ENCODE results near the gene LRRC2. TPM values are rescaled to one million over a fixed set of nuclear protein-coding genes. Genes with fewer than 3 reads are reported as not detected.

The LRRC2 gene
- total and polyA plus RNA-seq, 2 of the 13 experiments (the other 11 are each of a cell fraction or from before 2014, with no cell fraction given) = 0.27 to 0.58 TPM

DNA sequence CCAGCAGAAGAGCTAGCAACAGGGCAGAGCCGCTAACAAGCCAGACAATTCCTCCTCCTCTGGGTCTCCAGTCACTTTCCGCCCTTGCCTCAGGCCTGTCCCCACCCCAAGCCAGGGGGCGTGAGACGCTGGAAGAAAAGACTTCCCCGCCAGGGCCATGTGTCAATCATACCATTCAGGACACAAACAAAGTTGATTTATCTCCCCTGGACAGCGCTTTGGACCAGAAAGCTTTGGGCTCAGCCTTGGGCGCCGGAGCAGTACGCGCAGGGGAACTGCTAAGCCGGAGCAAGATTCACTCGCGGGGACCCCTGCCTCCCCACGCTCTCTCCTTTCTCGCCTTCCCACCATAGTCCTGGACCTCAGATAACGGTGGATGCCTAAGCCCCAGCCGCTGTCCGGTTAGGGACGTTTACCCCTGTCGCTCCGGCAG, 479 bp downstream of the LRRC2 start (continued):
- TF ChIP-seq, protein P1, sequence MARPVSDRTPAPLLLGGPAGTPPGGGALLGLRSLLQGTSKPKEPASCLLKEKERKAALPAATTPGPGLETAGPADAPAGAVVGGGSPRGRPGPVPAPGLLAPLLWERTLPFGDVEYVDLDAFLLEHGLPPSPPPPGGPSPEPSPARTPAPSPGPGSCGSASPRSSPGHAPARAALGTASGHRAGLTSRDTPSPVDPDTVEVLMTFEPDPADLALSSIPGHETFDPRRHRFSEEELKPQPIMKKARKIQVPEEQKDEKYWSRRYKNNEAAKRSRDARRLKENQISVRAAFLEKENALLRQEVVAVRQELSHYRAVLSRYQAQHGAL (CRISPR knock-in tag; IDR thresholded peaks at IDR 0.05; ENCODE audit: not compliant biosample characterization) = peak; percentile 10
- TF ChIP-seq ZNF331 (CRISPR knock-in tag; IDR thresholded peaks at IDR 0.05) = 0 out of 2 replicates have a peak, but pooled peaks have one; percentile 19
- peak; percentile 30; the same call in 1 of the 3 replicates for TF ChIP-seq MXI1 (IDR thresholded peaks at IDR 0.05; ENCODE audit: borderline replicate concordance, low read depth, low read length)
- TF ChIP-seq ZNF589 (CRISPR knock-in tag; conservative IDR thresholded peaks at IDR 0.05) = no peak
- 0 out of 2 replicates have a peak, but pooled peaks have one; percentile 0 for TF ChIP-seq ZFY (CRISPR knock-in tag; IDR thresholded peaks at IDR 0.05)
- TF ChIP-seq HOXA5 (CRISPR knock-in tag; IDR thresholded peaks at IDR 0.05) = peak; percentile 71; the same call in 1 of the 2 replicates
- TF ChIP-seq, protein P2, sequence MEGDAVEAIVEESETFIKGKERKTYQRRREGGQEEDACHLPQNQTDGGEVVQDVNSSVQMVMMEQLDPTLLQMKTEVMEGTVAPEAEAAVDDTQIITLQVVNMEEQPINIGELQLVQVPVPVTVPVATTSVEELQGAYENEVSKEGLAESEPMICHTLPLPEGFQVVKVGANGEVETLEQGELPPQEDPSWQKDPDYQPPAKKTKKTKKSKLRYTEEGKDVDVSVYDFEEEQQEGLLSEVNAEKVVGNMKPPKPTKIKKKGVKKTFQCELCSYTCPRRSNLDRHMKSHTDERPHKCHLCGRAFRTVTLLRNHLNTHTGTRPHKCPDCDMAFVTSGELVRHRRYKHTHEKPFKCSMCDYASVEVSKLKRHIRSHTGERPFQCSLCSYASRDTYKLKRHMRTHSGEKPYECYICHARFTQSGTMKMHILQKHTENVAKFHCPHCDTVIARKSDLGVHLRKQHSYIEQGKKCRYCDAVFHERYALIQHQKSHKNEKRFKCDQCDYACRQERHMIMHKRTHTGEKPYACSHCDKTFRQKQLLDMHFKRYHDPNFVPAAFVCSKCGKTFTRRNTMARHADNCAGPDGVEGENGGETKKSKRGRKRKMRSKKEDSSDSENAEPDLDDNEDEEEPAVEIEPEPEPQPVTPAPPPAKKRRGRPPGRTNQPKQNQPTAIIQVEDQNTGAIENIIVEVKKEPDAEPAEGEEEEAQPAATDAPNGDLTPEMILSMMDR (CRISPR knock-in tag; IDR thresholded peaks at IDR 0.05) = peak; percentile 59
- TF ChIP-seq, protein P3, sequence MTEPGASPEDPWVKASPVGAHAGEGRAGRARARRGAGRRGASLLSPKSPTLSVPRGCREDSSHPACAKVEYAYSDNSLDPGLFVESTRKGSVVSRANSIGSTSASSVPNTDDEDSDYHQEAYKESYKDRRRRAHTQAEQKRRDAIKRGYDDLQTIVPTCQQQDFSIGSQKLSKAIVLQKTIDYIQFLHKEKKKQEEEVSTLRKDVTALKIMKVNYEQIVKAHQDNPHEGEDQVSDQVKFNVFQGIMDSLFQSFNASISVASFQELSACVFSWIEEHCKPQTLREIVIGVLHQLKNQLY (CRISPR knock-in tag; IDR thresholded peaks at IDR 0.05) = 0 out of 2 replicates have a peak, but pooled peaks have one; percentile 33
- TF ChIP-seq, protein P4, sequence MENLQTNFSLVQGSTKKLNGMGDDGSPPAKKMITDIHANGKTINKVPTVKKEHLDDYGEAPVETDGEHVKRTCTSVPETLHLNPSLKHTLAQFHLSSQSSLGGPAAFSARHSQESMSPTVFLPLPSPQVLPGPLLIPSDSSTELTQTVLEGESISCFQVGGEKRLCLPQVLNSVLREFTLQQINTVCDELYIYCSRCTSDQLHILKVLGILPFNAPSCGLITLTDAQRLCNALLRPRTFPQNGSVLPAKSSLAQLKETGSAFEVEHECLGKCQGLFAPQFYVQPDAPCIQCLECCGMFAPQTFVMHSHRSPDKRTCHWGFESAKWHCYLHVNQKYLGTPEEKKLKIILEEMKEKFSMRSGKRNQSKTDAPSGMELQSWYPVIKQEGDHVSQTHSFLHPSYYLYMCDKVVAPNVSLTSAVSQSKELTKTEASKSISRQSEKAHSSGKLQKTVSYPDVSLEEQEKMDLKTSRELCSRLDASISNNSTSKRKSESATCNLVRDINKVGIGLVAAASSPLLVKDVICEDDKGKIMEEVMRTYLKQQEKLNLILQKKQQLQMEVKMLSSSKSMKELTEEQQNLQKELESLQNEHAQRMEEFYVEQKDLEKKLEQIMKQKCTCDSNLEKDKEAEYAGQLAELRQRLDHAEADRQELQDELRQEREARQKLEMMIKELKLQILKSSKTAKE (CRISPR knock-in tag; IDR thresholded peaks at IDR 0.05; ENCODE audit: borderline replicate concordance) = no peak
- TF ChIP-seq, protein P5, sequence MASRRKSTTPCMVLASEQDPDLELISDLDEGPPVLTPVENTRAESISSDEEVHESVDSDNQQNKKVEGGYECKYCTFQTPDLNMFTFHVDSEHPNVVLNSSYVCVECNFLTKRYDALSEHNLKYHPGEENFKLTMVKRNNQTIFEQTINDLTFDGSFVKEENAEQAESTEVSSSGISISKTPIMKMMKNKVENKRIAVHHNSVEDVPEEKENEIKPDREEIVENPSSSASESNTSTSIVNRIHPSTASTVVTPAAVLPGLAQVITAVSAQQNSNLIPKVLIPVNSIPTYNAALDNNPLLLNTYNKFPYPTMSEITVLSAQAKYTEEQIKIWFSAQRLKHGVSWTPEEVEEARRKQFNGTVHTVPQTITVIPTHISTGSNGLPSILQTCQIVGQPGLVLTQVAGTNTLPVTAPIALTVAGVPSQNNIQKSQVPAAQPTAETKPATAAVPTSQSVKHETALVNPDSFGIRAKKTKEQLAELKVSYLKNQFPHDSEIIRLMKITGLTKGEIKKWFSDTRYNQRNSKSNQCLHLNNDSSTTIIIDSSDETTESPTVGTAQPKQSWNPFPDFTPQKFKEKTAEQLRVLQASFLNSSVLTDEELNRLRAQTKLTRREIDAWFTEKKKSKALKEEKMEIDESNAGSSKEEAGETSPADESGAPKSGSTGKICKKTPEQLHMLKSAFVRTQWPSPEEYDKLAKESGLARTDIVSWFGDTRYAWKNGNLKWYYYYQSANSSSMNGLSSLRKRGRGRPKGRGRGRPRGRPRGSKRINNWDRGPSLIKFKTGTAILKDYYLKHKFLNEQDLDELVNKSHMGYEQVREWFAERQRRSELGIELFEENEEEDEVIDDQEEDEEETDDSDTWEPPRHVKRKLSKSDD (CRISPR knock-in tag; IDR thresholded peaks at IDR 0.05; ENCODE audit: low read depth) = no peak
- 0 out of 2 replicates have a peak, but pooled peaks have one; percentile 15 for TF ChIP-seq RXRA (CRISPR knock-in tag; IDR thresholded peaks at IDR 0.05)
- TF ChIP-seq NFIC (IDR thresholded peaks at IDR 0.05; ENCODE audit: low read length) = no peak
- TF ChIP-seq, protein P6, sequence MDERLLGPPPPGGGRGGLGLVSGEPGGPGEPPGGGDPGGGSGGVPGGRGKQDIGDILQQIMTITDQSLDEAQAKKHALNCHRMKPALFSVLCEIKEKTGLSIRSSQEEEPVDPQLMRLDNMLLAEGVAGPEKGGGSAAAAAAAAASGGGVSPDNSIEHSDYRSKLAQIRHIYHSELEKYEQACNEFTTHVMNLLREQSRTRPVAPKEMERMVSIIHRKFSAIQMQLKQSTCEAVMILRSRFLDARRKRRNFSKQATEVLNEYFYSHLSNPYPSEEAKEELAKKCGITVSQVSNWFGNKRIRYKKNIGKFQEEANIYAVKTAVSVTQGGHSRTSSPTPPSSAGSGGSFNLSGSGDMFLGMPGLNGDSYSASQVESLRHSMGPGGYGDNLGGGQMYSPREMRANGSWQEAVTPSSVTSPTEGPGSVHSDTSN (CRISPR knock-in tag; IDR thresholded peaks at IDR 0.05) = peak; percentile 82
- 0 out of 2 replicates have a peak, but pooled peaks have one; percentile 83 for TF ChIP-seq ZNF839 (CRISPR knock-in tag; IDR thresholded peaks at IDR 0.05; ENCODE audit: borderline replicate concordance)
- 0 out of 2 replicates have a peak, but pooled peaks have one; percentile 21 for TF ChIP-seq ZNF543 (CRISPR knock-in tag; IDR thresholded peaks at IDR 0.05)
- peak; percentile 12; the same call in 1 of the 2 replicates for TF ChIP-seq KAT8 (CRISPR knock-in tag; IDR thresholded peaks at IDR 0.05)
- TF ChIP-seq ZNF567 (CRISPR knock-in tag; IDR thresholded peaks at IDR 0.05; ENCODE audit: borderline replicate concordance) = peak; percentile 46; the same call in 1 of the 2 replicates
- TF ChIP-seq ESRRA (CRISPR knock-in tag; IDR thresholded peaks at IDR 0.05; ENCODE audit: low read depth) = no peak
- TF ChIP-seq ZNF605 (CRISPR knock-in tag; IDR thresholded peaks at IDR 0.05) = no peak

Data from HepG2 (cell line).